CD4-positive, alpha-beta T cell treated with Interleukin-10 for 1 hour (primary cell): Measurements from ENCODE around the gene THBS4.
"Not testable (repeated sequence)": the region's sequence is repeated elsewhere in the genome, so short reads cannot be mapped to it uniquely, and the experiment has no call there.

Source experiments
- DNase-seq: peaks from one replicate; pipeline ENCODE4 v3.0.0-alpha.2; 2020

THBS4 gene

DNA sequence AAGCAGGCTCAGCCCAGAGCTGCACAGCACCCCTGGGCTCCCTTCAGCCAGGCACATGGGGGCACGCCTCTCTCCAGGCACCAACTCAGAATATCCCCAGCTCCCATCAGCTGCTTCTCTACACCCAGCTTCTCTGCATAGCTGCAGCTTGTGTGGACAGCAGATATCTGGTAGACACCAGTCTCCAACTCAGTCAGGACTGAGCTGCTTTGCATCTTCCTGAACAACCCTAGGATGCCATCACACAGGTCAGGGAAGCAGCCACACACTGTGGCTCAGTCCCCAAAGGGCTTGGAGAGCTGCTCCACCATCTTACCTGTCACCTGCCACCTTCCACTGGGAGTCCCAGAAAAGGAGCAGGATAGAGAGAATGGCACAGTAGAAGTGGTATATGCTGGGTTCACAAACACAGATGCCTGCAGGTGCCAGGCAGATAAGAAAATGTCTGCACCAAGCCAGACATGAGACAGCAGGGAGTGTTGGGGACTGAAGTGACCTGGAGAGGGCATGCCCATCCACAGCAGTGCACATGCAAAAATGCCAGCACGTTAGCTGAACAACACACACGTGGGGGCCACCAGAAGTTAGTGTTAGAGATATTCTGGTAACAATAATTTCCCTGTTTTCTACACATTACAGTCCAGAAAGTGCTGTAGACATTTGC lies 42.0 kb downstream of the THBS4 start:
- no peak for DNase-seq

DNA sequence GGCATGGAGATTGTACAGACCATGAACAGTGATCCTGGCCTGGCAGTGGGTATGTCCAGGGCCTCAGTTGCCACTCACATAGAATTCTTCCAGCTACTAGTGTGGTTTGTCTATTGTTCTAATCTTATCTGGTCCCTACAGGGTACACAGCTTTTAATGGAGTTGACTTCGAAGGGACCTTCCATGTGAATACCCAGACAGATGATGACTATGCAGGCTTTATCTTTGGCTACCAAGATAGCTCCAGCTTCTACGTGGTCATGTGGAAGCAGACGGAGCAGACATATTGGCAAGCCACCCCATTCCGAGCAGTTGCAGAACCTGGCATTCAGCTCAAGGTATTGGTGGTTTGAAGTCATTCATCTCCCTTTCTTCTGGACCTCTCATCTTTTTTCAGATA lies 43.8 kb downstream of the THBS4 start:
- DNase-seq: no peak

DNA sequence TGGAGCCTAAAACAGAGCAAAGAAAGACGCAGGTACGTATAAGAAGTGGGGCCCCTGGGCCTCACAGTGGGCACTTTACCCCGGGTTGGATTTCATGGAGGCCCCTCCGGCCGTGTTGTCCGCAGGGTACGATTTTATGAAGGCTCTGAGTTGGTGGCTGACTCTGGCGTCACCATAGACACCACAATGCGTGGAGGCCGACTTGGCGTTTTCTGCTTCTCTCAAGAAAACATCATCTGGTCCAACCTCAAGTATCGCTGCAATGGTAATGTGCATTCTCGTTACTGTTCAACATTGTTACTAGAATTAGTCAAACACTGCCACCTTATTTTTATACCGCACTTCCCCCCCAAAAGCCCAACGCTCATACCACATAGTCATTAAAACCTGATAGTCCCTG lies 47.1 kb downstream of the THBS4 start:
- no peak for DNase-seq

DNA sequence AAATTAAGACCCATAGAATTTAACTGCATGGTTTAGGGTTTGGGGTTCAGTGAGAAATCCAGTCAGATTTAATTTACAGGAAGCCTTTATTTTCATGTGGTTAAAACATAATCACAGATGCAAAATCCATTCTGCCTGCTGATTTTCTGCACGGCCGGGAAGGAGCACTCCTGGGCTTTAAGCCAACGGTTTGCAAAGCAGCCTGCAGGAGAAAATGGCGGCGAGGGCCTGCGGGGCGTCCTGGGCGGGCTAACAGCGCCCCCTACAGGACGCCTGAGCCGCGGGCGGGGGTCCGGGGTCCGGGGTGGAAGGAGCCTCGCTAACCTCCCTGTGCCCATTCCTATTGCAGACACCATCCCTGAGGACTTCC lies 47.6 kb downstream of the THBS4 start:
- peak; percentile 54 for DNase-seq

DNA sequence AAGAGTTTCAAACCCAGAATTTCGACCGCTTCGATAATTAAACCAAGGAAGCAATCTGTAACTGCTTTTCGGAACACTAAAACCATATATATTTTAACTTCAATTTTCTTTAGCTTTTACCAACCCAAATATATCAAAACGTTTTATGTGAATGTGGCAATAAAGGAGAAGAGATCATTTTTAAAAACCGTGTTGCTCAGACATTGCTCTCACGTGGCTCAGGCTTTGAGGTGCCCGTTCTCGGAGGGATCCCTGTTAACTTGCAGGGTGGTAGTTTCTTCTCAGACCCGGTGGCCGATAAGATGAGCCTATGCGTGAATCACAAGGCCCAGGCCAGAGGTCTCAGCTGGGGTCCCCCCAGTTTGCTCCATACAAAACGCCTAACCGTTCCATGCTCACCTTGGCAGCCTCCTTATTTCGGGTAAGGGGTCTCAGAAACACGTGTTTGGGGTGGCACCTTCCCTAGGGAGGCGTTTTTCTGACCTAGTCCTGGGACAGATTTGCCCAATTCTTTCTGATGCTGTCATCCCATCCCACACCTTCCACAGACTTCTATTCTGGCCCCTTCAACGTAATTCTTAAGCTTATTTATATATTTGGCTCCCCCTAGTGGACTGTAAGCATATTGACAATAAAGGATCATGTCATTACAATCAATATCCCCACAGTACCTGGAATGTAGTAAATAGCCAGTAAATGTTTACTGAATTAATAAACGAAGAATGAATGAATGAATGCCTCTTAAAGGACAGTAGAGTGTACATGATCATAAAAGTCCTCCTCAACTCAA lies 48.1 kb downstream of the THBS4 start:
- DNase-seq: peak; percentile 59

DNA sequence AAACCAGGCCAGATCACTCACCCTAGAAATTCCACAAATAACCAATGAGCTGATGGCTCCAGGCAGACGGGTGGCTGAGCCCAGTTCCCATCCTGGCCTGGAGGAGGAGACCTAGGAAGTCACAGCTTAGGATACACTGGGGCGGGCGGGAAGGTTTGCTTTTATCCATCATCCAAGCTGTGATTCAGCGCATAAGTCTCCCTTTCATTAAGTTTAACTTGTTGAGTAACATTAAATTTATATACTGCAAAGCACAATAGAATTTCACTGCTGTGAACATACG lies 55.7 kb downstream of the THBS4 start:
- no peak for DNase-seq

DNA sequence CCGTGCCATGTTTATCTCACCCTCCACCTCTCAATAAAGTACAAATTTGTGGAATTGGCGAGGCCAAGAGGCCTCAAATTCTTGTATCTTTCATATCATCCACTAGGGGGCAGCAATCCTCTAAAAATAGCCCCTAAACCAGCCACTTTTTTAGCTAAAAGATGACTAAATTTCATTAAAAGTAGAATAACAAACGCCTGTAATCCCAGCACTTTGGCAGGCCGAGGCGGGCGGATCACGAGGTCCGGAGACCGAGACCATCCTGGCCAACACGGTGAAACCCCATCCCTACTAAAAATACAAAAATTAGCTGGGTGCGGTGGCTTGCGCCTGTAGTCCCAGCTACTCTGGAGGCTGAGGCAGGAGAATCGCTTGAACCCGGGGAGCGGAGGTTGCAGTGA lies 56.6 kb downstream of the THBS4 start:
- peak; percentile 76 for DNase-seq

DNA sequence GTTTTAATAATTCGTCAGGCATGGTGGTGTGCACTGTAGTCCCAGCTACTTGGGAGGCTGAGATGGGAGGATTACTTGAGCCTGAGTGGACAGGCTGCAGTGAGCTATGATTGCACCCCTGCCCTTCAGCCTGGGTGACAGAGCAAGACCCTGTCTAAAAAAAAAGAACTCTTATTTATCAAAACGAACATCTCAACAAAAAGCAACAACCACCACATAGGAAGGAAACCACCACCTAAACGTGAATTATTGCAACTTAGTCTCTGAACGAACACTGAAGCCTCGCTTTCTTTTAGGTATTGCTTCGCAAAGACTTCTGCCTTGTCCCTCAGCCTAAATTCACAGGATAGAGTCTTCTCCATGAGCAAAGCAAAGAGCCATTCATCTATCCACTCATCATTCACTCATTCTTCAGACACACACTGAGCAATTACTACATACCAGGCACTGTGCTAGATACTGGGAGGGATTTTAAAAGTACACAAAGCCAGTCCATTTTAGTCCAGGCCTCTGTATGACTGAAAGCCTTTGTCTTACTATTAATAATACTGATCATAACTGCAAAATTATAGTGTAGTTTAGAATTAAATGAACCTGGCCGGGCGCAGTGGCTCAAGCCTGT lies 57.4 kb downstream of the THBS4 start:
- peak; percentile 4 for DNase-seq

DNA sequence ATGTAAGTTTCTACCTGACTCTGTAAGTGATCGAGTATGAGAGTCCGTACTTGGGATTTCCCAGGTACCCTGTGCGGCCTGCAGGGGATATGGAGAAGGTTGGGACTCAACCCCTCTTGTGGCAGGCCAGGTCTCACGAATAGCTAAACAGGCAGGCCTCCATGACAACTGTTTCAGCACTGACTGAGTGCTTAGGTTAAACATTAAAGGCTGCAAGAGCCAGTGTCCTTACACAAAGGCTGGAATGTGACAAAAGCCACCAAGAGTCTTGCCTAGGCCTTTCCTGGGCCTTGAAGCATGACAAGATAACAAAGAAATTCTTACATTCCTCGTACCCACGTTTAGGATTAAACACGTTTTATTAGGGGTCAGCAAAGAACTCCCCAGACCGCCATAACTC lies 58.6 kb downstream of the THBS4 start:
- no peak for DNase-seq

DNA sequence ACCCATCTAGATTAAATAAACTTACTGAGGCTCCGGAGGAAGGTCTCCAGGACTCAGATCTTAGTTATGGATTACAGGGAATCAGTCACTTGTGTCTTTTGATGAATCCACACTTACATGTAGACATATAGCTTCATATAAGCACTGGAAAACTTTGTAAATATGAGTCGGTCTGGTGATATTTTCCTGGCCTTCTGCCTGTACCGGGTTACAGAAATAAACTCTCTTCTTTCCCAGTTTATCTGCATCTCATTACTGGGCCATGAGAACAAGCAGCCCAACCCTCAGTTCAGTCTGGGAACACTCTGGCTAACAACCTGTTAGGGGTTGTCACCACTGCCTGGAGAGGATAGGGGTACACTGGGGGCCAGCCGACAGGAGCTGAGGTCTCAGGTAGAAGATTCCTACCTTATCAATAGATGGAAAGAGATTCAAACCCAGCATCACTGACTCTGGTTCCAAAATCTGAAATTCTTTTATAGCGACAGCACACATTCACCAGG lies 59.1 kb downstream of the THBS4 start:
- no peak for DNase-seq

DNA sequence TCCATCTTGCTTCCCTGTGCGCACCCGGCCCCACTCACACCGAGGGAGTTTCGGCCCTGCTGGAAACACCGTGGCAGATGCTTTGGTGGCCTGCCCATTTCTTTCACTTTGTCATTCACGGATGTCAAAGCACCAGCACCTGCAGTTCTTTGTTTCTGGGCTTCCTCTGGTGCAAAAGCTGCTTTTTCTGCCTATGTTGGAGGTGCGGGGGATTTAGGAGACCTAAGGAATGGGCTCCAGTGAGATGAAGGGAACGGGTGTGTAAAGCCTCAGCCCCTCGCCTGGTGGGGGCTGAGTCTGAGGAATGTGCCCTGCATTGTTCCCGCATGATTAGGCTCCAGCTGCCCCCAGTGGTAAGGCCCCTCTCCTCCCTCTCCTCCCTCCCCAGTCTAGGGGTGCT lies 62.3 kb downstream of the THBS4 start:
- no peak for DNase-seq

DNA sequence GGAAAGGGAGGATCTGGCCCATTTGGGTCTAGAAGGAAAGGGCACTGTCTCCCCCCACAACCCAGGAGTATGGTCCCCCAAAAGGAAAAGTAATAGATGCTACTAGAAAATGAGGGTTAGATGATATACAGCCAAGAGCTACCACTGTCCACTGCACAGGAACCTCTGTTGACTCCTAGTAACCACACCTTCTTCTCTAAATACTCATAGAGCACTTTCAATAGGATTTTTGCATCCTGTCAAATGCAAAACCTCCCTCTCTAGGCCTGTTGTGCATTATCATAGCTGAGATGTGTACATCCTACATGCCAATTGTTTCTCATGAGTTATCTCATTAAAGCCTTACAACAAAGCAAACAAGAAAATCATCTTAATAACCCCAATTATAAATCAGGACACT lies 66.8 kb downstream of the THBS4 start:
- no peak for DNase-seq

DNA sequence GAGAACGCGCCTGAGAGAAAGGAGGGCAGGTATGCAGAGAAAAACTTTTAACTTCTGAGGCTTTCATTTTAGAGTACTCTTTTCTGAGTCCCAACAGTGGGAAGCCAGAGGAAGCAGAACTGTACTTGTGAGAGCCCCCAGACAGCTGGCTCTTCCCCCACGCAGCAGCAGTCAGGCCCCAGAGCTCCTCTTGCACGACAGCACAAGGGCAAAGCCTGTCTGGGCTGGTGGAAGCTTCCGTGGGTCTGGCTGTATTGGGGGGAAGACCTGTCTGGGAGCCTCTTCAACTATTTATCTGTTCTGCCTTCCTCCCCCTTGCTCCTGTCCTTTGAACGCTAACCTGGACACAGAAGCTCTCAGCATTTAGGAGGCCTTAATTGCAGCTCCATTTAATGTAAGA lies 68.2 kb downstream of the THBS4 start:
- no peak for DNase-seq

DNA sequence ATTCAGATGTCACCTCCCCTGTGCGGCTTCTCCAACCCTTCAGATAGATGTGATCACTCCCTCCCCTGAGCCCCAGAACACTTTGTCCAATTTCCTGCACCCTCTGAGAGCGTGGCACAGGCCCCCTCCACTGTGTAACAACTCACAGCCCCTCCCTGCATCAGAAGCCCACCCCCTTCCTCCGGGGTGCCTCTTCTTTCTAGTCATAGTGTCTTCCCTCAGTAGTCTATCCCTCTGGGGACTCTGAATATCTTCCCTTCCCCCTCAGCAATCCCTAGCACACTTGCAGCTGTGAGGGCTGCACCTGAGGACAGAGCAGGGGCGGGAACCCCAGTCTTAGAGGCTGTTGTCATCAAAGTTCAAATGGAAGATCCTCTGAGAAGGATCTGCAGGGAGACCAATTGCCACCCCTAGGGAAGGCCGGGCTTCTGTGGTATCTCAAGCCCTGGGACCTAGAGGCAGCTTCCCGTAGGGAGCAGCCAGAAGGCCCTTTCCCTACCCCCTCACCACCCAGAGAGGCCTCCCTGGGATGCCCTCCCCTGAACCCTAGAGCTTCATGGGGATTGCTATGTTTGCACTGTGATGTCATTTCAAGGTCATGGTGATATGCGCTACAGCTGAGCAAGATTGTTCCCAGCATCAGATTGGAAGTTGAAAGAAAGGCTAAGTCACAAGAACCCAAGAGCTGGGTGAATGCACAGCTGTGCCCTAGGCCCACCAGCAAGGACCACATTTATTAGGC lies 70.7 kb downstream of the THBS4 start:
- DNase-seq: no peak

DNA sequence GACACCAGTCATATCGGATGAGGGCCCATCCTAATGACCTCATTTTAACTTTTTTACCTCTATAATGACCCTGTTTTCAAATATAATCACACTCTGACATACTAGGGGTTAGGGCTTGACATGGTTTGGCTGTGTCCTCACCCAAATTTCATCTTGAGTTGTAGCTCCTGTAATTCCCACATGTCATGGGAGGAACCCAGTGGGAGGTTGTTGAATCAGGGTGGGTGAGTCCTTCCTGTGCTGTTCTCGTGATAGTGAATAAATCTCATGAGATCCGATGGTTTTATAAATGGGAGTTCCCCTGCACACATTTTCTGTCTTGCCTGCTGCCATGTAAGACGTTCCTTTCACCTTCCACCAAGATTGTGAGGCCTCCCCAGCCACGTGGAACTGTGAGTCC lies 71.8 kb downstream of the THBS4 start:
- DNase-seq: no peak

DNA sequence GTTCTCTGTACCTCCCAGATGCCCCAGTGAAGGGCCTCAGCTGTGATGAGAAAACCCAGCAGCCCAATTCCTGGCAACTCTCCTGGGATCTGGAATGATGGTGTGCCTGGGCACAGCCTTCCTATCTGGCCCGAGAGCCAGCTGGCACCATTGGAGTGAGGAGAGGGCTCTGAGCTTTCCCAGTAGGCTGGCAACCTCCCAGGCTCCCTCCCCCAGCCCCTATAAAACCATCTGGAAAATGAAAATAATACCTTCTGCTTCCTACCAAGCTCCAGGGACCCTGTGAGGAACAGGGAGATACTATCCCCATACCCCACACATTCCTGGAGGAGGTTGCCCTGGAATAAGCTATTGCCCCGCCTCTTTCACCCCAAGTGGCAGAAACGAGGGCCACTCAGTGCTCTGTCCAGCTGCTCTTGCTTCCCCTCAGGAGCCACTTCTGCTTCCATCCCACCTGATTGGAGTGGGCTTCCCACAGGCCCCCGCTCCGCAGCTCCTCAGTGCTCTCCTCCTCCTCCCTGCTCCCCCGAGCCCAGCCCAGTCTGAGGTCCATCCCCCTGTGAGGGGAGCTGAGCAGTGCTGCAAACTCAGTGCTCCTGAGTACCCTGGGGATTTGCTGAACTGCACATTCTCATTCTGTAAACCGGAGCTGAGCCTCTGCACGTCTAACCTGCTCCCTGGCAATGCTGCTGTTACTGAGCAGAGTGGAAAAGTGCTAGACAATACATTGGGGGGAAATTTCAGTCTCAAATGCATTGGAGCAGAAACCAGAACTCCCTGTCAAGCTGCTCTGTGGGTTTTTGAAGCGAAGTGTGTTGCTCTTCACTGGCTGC lies 74.7 kb downstream of the THBS4 start:
- DNase-seq: no peak

DNA sequence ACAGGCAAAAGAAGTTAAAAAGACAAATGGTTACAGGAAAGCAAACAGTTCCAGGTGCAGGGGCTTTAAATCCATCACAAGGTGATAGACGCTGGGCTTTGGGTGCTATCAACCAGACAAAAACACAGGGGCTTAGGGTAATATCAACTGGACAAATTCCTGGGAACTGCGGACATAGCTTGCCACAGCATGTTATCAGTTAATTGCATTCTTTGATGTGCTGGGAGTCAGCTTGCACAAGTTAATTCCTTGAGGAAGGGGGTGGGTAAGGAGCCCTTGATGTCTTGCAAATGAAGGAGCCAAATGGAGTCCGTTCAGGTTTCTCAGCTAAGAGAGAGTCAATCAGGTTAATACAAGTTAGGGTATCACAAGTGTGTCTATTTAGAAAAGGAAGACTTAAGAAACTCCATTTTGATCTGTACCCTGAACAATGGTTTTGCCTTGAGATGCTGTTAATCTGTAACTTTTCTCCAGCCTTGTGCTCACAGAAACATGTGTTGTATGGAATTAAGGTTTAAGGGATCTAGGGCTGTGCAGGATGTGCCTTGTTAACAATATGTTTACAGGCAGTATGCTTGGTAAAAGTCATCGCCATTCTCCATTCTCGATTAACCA lies 76.3 kb downstream of the THBS4 start:
- DNase-seq: not testable (repeated sequence)

DNA sequence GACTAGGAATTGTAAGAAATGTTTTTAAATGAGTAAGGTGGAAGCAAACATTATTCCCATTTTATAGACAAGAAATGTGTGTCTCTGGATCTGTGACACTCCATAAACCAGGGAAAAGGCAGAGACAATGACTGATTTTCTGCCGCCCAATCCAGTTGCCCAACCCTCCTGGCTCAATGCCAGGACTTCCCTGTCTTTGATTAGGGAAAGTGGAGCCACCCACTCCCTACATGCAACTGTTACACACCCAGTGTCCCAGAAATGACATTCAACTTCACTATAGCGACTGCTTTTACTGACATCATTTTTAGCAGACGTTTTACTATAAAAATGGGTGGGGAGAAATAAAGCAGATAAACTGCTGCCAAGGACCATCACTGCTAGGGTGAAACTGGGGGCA lies 79.7 kb downstream of the THBS4 start:
- DNase-seq: no peak

DNA sequence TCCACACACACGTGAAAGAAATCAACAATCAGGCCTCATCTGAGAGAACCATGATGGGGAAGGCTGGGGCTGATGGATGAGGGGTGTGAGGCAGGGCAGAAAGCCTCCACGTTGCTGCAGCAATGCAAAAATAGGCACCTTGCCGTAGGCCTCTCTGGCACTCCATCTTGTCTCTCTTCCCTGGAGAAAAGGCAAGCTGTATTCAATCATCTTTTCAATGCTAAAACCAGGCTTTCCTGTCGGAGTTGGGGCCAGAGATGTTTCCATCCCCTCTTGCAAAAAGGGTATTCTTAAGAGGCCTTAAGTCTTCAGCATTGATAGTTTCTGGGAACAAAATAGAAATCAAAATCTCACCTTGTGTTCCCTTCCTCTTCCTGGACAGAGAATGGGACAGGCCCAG lies 80.9 kb downstream of the THBS4 start:
- DNase-seq: no peak

DNA sequence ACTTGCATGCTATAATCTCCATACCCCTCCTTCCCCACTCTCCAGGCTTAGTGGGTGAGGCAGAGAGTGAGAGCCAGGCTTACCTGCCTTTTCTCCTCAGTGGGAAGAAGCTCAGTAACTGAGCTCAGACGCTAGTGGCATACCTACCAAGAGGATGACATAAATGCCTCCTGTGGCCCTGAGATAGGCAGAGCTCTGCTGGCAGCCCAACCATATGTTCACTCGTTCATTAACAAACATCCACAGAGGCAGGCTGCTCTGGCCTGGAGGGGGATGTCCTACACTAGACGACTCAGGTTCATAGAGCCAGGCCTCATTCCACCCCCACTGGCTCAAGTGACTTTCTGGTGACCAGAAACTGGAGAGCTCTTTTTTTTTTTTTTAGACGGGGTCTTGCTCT lies 81.3 kb downstream of the THBS4 start:
- no peak for DNase-seq

DNA sequence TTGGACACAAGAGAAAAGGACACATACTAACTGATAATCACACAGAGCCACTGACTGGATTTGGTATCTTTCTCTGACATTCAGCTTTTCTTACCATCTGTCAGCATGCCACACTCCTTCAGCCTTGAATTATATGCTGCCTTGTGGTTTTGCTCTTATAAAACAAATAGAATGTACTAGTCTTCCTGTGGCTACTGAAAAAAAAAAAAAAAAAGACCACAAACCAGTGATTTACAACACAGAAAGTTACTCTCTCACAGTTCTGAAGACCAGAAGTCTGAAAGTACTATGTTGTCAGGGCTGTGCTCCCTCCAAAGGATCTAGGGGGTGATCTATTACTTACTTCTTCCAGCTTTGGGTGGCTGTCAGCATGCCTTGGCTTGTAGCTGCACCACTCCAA lies 82.3 kb downstream of the THBS4 start:
- no peak for DNase-seq

DNA sequence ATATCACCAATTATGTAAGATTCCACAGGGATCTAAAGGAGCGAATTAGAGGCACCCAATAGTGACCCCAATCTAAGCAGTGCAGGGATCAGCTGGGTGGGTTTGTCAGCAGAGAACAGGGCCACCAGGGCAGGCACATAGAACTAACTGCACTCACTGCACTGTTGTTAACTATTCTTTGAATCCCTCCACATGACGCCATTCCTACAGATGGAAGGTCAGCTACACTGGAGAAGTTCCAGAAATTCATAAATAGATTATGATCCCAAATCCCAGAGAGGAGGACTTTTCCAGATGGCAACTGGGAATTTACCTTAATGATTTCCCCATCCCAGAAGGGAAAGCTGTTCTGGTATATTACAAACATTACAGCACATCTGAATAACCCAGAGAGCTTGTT lies 84.2 kb downstream of the THBS4 start:
- DNase-seq: no peak
